Skeletal muscle satellite cell (primary cell): ENCODE results near the gene ABCF2.

ENCODE experiments used
- H3K27me3 ChIP-seq: 2 replicates; pipeline ENCODE4 v1.7.0; 2013; ENCODE audit warnings: low read length; ENCODE audit not compliant: control insufficient read depth, insufficient read depth
- H3K36me3 ChIP-seq: 2 replicates; pipeline ENCODE4 v1.7.0; 2013; ENCODE audit warnings: mild to moderate bottlenecking, control low read depth, low read length; ENCODE audit not compliant: insufficient read depth
- H3K4me1 ChIP-seq: 2 replicates; pipeline ENCODE4 v1.7.0; 2013; ENCODE audit warnings: low read length; ENCODE audit not compliant: control insufficient read depth, insufficient read depth
- H3K4me2 ChIP-seq: 2 replicates; pipeline ENCODE4 v1.7.0; 2013; ENCODE audit warnings: mild to moderate bottlenecking, low read length
- H3K4me3 ChIP-seq: 2 replicates; pipeline ENCODE4 v1.7.0; 2013; ENCODE audit warnings: low read length
- H3K9ac ChIP-seq: 2 replicates; pipeline ENCODE4 v1.7.0; 2013; ENCODE audit warnings: mild to moderate bottlenecking, low read depth, low read length, moderate library complexity
- H3K9me3 ChIP-seq: replicated peaks from 2 replicates; pipeline ENCODE4 v1.7.0; 2013; ENCODE audit warnings: mild to moderate bottlenecking, control low read depth, low read length

ABCF2 gene

GRCh38 chr7:151197932-151198331 lies 29.1 kb downstream of the ABCF2 start:
- Histone ChIP-seq H3K27me3 (peaks cover 96% of the 10 kb centered on the region), H3K4me1 (no peaks in the 10 kb centered on the region), H3K9me3 (no peaks in the 10 kb centered on the region), H3K4me3 (no peak overlapping the region), H3K9ac (no peak overlapping the region), H3K4me2 (no peak overlapping the region), H3K36me3 (no peaks in the 10 kb centered on the region)

DNA sequence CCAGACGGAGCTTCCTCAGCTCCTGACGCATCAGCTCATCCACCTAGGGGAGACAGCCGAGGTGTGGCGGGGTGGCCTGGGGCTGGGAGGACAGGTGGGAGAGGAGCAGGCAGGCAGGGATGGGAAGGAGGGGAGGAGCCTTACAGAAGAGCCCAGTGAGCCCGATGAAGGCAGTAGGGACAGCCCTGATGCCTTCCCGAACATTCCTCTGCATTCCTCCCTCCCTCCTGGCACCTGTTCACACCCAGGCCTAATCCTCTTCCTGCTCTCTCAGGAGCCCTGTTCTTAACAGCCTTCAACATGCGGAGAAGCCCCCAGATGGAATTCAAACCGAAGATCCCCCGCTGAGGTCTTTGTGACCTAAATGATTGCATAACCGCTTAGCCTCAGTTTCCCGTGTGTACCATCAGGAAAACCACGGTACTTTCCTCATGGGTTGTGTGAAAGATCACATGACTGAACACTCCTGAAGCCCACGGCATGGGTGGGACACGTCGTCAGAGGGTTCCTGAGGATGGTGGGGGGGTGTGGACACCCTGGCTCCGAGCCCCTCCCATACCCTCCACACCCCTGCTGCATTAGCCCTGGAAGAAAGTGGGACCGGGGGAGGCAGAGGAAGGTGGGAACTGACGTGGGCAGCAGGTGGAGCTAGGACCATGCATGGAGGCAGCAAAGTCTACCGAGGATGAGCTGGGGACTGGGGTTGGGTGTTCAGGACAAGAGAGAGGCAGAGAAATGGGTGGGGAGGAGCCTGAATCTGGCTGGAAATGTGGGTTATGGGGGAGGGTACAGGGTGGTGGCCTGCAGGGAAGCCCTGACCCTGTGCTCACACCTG lies 31.2 kb downstream of the ABCF2 start:
- no peak overlapping the region for H3K9ac ChIP-seq
- H3K27me3 ChIP-seq: peaks cover 87% of the 10 kb centered on the region
- no peaks in the 10 kb centered on the region for H3K4me1 ChIP-seq
- no peak overlapping the region for H3K4me3 ChIP-seq
- no peak overlapping the region for H3K4me2 ChIP-seq
- no peaks in the 10 kb centered on the region for H3K9me3 ChIP-seq
- no peaks in the 10 kb centered on the region for H3K36me3 ChIP-seq

GRCh38 chr7:151194188-151194587 lies 32.8 kb downstream of the ABCF2 start:
- Histone ChIP-seq H3K9ac (no peak overlapping the region), H3K4me1 (no peaks in the 10 kb centered on the region), H3K4me3 (no peak overlapping the region), H3K36me3 (no peaks in the 10 kb centered on the region), H3K4me2 (no peak overlapping the region), H3K27me3 (peaks cover 88% of the 10 kb centered on the region), H3K9me3 (no peaks in the 10 kb centered on the region)

DNA sequence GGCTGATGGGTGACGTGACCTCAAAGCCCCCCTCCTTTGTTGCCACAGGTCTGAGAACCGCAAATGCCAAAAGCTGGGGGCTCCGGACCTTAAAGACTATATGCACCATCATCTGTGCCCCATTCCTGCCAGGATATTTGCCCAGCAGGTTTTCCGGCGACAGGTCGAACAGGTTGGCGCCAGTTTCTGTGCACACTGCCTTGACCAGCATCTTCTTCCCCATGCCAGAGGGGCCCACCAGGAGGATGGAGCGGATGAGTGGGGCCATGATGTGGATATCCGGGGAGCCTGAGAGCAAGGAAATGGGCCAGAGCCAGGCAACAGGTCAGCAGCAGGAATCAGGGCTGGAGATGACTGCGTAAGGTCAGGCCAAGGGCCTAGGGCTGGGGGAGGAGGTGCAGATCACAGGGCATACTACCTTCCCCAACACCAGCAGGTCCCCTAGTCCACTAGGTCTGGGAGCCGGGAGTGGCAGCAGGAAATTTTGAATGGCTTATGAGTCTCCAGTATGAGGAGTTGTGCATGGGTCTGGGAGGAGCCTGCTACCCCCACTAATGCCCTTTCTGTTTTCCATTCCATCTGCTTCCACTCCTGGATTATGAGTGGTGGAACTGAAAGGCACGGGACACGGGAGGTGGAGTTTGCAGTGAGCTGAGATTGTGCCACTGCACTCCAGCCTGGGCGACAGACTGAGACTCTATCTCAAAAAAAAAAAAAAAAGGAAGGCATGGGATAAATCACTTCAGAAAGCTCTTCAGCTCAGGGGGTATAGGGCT lies 33.6 kb downstream of the ABCF2 start:
- Histone ChIP-seq H3K36me3 (no peaks in the 10 kb centered on the region), H3K27me3 (peaks cover 89% of the 10 kb centered on the region), H3K4me3 (no peak overlapping the region), H3K4me2 (no peak overlapping the region), H3K4me1 (no peaks in the 10 kb centered on the region), H3K9me3 (no peaks in the 10 kb centered on the region), H3K9ac (no peak overlapping the region)

DNA sequence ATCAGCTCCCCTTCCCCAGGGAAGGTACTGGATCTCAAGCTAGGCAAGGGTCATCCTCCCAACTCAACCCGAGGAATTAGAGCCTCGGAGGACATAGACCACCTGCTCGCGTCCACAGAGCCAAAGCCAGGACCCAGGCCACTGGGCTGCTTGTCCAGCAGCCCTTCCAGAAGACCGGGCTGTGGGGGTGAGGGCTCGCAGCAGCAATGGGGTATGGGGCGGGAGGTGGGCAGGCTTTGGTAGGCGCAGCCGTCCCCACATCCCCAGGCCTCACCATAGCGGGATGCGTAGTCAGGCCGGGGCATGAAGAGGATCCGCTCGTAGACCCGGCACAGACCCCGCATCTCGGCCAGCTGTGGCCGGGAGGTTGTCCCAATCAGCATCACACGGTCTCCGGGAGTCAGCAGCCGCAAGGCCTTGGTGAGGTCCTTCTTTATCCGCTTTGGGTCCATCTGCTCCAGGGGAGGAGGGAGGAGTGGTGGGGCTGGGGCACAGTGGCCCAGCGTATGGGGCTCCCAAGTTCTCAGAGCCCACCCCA lies 34.9 kb downstream of the ABCF2 start:
- Histone ChIP-seq H3K4me2 (no peak overlapping the region), H3K4me1 (no peaks in the 10 kb centered on the region), H3K27me3 (peaks cover 90% of the 10 kb centered on the region), H3K9ac (no peak overlapping the region), H3K36me3 (no peaks in the 10 kb centered on the region), H3K4me3 (no peak overlapping the region), H3K9me3 (no peaks in the 10 kb centered on the region)

GRCh38 chr7:151191544-151191943 lies 35.5 kb downstream of the ABCF2 start:
- Histone ChIP-seq H3K9ac (no peak overlapping the region), H3K4me2 (no peak overlapping the region), H3K9me3 (no peaks in the 10 kb centered on the region), H3K36me3 (no peaks in the 10 kb centered on the region), H3K27me3 (peaks cover 90% of the 10 kb centered on the region), H3K4me3 (no peak overlapping the region), H3K4me1 (no peaks in the 10 kb centered on the region)

GRCh38 chr7:151189038-151189437 lies 38.0 kb downstream of the ABCF2 start:
- H3K27me3 ChIP-seq: peaks cover 68% of the 10 kb centered on the region
- no peaks in the 10 kb centered on the region for H3K4me1 ChIP-seq
- no peaks in the 10 kb centered on the region for H3K9me3 ChIP-seq
- no peak overlapping the region for H3K4me3 ChIP-seq
- no peak overlapping the region for H3K4me2 ChIP-seq
- no peak overlapping the region for H3K9ac ChIP-seq
- no peaks in the 10 kb centered on the region for H3K36me3 ChIP-seq

DNA sequence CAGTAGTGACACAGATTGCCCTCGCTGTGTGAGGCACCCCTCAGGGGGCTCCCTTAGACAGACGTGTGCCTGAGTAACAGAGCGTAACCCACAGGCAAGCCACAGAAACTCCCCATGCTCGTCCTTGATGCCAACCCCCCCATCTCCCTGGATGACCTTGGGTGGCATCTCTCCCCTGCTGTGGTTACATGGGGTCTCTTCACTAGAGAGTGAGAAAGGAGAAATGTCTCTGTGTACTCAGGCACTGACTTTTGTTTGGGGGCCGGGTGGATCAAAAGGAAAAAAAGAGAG lies 38.8 kb downstream of the ABCF2 start:
- H3K4me1 ChIP-seq: no peaks in the 10 kb centered on the region
- H3K36me3 ChIP-seq: no peaks in the 10 kb centered on the region
- no peak overlapping the region for H3K4me3 ChIP-seq
- peaks cover 63% of the 10 kb centered on the region for H3K27me3 ChIP-seq
- H3K9me3 ChIP-seq: no peaks in the 10 kb centered on the region
- H3K4me2 ChIP-seq: no peak overlapping the region
- H3K9ac ChIP-seq: no peak overlapping the region

DNA sequence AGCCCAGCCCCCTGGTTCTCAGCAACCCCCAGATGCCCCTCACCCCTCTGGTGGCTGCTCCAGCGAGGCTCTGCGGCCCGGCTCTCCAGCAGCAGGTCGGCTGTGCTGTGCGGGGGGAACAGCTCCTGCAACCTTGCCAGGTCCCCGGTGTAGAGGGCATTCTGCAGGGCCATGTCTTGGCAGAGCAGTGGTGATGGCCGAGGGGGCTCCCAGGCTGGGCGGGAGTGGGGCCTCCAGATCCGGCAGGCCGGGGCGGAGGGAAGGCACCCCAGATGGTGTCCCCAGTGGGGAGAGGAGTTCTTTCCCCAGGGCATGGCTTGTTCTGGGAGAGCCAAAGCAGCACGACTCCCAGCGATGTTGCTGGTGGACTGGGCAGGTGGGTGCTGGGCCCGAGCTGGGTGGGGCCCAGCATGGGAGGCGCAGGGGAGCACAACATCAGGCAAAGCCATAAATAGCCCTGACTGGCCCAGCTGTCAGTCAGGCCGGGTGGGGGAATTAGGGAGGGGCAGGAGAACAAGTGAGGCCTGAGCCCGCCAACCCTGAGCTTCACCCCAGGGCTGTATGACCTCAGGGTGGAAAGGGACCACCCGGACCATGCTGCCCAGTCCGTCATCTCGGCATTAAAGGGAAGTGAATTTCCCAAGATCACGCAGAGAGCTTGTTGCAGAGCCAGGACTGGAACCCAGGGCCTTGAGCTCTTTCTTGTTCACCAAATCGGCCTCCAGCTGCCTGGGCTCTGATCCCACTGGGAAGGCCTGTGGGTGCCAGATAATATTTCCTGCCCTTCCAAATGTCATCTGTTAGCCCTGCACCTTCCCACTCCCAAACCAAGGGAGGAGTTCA lies 39.4 kb downstream of the ABCF2 start:
- Histone ChIP-seq H3K4me2 (no peak overlapping the region), H3K36me3 (no peaks in the 10 kb centered on the region), H3K4me3 (no peak overlapping the region), H3K4me1 (no peaks in the 10 kb centered on the region), H3K27me3 (peaks cover 64% of the 10 kb centered on the region), H3K9me3 (no peaks in the 10 kb centered on the region), H3K9ac (no peak overlapping the region)

DNA sequence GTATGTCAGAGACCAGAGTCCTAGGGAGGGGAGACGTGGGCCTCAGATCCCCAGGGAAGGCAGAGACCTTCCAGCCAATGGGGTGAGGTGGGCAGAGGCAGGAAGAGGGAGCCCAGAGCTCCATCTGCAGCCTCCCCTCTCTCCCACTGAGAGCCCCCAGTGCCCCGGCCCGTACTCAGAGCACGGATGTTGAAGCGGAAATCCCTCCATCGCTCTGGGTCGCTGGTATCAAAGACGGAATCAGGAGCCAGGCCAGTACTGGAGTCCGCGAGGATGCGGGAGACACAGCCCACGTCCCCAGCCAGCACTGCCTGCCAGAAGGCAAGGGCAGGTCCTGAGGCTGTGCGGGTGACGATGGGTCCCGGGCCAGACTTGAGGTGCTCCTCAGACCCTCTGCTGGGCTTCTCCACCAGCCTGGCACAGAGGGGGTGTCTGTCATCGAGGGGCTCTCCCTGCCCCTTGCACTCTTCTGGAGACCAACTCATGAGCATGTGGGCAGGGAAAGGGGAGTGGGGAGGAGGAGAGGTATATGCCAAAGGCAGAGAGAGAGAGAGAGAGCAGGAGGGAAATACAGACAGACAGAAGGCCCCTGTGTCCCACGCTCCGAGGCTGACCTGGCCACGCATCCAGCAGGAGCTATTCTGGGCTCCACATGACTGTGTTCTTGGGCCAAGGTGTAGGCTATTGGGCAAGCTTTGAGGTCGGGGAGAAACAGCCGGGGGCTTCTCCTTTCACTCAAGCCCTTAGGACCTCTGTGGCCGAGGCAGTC lies 40.2 kb downstream of the ABCF2 start, which contains the start of gene ASB10:
TSS of gene ASB10 (minus strand) at position 611 of the 769 bp plus-strand sequence. CDS start at position 491, 120 bp downstream.
- H3K36me3 ChIP-seq: no peaks in the 10 kb centered on the region
- H3K4me1 ChIP-seq: no peaks in the 10 kb centered on the region
- H3K9ac ChIP-seq: no peak within 1 kb of the TSS
- no peaks in the 10 kb centered on the region for H3K9me3 ChIP-seq
- peaks cover 69% of the 10 kb centered on the region for H3K27me3 ChIP-seq
- no peak within 1 kb of the TSS for H3K4me2 ChIP-seq
- H3K4me3 ChIP-seq: no peak within 1 kb of the TSS
